ENCODE measurements around the gene PLEKHG4. TPM values are rescaled to one million over a fixed set of nuclear protein-coding genes. Genes with fewer than 3 reads are reported as not detected.

PLEKHG4 gene
- total RNA-seq, 1 donor from 2014 or later = 3.4 TPM

DNA sequence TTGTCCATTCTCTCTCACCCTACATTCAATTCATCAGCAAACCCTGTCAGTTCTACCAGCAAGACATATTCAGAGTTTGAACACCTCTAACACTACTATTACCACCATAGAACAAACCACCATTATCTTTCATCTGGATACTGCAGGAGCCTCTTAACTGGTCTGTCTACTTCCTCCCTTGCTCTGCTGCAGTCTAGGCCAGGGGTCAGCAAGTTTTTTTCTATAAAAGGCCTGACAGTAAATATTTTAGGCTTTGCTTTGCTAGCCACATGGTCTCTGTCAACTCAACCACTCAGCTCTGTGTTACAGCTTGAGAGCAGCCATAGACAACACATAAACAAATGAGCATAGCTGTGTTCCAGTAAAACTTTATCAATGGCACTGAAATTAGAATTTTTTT, 33.4 kb downstream of the PLEKHG4 start:
- H3K4me3 Mint-ChIP-seq (ENCODE audit: unreplicated experiment) = no peak overlapping the region
- no peaks in the 10 kb centered on the region for H3K9me3 Mint-ChIP-seq (ENCODE audit: unreplicated experiment)
- no peaks in the 10 kb centered on the region for H3K4me1 Mint-ChIP-seq (ENCODE audit: low read depth, unreplicated experiment)
- H3K27ac Mint-ChIP-seq (ENCODE audit: unreplicated experiment) = no peak overlapping the region
- DNase-seq = no peak
- no peaks in the 10 kb centered on the region for H3K36me3 Mint-ChIP-seq (ENCODE audit: unreplicated experiment)
- H3K27me3 Mint-ChIP-seq (ENCODE audit: unreplicated experiment) = peaks cover 2% of the 10 kb centered on the region
- TF ChIP-seq, protein P1, sequence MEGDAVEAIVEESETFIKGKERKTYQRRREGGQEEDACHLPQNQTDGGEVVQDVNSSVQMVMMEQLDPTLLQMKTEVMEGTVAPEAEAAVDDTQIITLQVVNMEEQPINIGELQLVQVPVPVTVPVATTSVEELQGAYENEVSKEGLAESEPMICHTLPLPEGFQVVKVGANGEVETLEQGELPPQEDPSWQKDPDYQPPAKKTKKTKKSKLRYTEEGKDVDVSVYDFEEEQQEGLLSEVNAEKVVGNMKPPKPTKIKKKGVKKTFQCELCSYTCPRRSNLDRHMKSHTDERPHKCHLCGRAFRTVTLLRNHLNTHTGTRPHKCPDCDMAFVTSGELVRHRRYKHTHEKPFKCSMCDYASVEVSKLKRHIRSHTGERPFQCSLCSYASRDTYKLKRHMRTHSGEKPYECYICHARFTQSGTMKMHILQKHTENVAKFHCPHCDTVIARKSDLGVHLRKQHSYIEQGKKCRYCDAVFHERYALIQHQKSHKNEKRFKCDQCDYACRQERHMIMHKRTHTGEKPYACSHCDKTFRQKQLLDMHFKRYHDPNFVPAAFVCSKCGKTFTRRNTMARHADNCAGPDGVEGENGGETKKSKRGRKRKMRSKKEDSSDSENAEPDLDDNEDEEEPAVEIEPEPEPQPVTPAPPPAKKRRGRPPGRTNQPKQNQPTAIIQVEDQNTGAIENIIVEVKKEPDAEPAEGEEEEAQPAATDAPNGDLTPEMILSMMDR (IDR thresholded peaks at IDR 0.05; ENCODE audit: partially characterized antibody, unreplicated experiment) = no peak

DNA sequence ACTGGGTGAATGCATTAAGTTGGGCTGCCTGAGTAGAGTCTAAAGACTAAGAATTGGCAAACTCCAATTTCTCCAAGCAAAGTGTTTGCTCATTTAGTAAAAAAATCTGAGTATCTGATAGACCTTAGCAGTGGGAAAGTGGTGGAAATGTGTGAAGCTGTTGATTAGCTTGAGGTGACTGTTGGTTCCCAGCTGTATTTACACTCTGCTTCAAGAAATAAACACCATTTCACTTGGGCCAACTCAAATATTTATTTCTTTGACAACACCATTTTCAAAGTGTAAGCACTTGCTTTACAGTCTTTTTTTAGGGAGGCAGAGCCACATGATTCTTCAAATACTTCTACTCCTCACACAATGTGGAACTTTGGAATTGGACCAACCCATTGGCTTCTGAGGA, 38.5 kb downstream of the PLEKHG4 start:
- DNase-seq = no peak
- Mint-ChIP-seq H3K36me3 (ENCODE audit: unreplicated experiment) (no peaks in the 10 kb centered on the region), H3K27me3 (ENCODE audit: unreplicated experiment) (peaks cover 4% of the 10 kb centered on the region), H3K4me1 (ENCODE audit: low read depth, unreplicated experiment) (no peaks in the 10 kb centered on the region), H3K4me3 (ENCODE audit: unreplicated experiment) (no peak overlapping the region), H3K27ac (ENCODE audit: unreplicated experiment) (no peak overlapping the region), H3K9me3 (ENCODE audit: unreplicated experiment) (no peaks in the 10 kb centered on the region)
- TF ChIP-seq, protein P1 (IDR thresholded peaks at IDR 0.05; ENCODE audit: partially characterized antibody, unreplicated experiment) = no peak

DNA sequence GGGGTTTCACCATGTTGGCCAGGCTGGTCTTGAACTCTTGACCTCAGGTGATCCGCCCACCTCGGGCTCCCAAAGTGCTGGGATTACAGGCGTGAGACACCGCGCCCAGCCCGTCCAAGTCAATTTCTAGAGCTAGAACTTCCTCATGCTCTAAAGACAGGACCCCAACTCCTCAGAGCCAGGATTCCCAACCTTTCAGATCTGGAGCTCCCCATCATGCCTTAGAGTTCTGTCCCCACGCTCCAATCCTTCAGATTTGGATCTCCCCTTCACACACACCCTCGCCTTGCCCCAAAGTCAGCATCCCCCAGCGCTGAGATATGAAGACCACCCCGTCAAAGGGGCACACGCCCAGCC, 46.8 kb downstream of the PLEKHG4 start:
- peaks cover 3% of the 10 kb centered on the region for H3K4me1 Mint-ChIP-seq (ENCODE audit: low read depth, unreplicated experiment)
- DNase-seq = no peak
- H3K36me3 Mint-ChIP-seq (ENCODE audit: unreplicated experiment) = no peaks in the 10 kb centered on the region
- H3K27me3 Mint-ChIP-seq (ENCODE audit: unreplicated experiment) = peaks cover 18% of the 10 kb centered on the region
- no peaks in the 10 kb centered on the region for H3K9me3 Mint-ChIP-seq (ENCODE audit: unreplicated experiment)
- H3K4me3 Mint-ChIP-seq (ENCODE audit: unreplicated experiment) = peak overlapping the region; percentile 92
- H3K27ac Mint-ChIP-seq (ENCODE audit: unreplicated experiment) = peak overlapping the region; percentile 52
- TF ChIP-seq, protein P1 (IDR thresholded peaks at IDR 0.05; ENCODE audit: partially characterized antibody, unreplicated experiment) = no peak

DNA sequence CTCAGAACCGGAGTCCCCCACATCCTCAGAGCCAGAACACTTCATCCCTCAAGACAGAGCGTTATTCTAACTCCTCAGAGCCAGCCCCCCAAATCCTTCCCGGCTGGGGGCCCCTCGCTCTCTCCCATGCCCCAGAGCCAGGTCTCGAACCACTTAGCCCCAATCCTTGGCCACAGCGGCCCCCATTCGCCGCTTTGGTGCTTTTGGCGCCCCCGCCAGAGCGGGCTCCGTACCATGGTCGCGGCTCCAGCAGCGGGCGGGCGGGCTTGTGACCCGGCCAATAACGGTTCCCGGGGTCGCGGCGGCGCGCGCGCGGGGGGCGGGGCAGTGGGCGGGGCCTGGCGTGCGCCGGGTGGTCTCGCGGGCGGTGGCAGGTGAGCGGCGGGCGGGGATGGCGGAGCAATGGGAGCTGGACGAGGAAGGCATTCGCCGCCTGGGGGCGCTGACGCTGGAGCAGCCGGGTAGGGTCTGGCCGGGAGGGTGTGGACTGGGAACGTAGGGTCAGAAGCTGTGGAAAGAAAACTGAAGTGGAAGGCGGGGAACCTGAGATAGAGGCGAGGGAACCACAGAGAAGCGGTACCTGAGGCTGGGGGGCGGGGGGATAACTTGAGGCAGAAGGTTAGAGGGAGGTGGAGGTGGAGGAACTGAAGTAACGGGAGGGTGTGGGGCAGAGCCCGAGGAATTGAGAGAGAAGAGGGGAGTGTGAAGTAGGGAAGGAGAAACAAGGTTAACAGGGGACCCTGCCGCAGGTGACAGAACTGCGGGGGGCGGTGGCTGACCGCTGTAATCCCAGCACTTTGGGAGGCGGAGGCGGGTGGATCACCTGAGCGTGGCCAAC, 47.4 kb downstream of the PLEKHG4 start, which contains the start of the genes KCTD19 and LRRC36:
Gene KCTD19 (minus strand): TSS at position 270 of the 838 bp plus-strand sequence. CDS start 34 bp downstream, at position 236.
Gene LRRC36 (plus strand): TSS at position 344 of the 838 bp plus-strand sequence. CDS start 48 bp downstream, at position 392.
- Mint-ChIP-seq H3K36me3 (ENCODE audit: unreplicated experiment) (no peaks in the 10 kb centered on the region), H3K27ac (ENCODE audit: unreplicated experiment) (peak within 1 kb of the TSS; percentile 52), H3K27me3 (ENCODE audit: unreplicated experiment) (peaks cover 18% of the 10 kb centered on the region), H3K4me3 (ENCODE audit: unreplicated experiment) (peak within 1 kb of the TSS; percentile 92), H3K4me1 (ENCODE audit: low read depth, unreplicated experiment) (peaks cover 3% of the 10 kb centered on the region), H3K9me3 (ENCODE audit: unreplicated experiment) (no peaks in the 10 kb centered on the region)
- DNase-seq = peak; percentile 95
- TF ChIP-seq, protein P1 (IDR thresholded peaks at IDR 0.05; ENCODE audit: partially characterized antibody, unreplicated experiment) = peak; percentile 68

DNA sequence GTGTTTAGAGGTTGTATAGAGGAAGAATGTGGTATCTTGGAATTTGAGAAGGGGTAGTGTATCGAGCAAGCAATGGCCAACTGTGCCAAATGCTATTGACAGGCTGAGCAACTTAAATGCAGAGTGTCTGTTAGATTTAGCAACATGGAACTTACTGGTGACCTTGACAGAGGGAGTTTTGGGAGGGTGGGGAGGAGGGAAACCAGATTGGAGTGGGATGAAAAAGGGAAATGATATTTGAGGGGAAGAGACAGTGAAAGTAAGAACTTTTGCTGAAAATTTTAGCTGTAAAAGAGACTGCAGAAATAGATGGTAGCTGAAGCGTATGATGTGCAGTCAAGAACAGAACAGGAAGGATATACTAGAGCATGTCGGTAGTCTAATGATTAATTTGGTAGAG, 48.4 kb downstream of the PLEKHG4 start:
- Mint-ChIP-seq H3K9me3 (ENCODE audit: unreplicated experiment) (no peaks in the 10 kb centered on the region), H3K4me1 (ENCODE audit: low read depth, unreplicated experiment) (peaks cover 3% of the 10 kb centered on the region), H3K4me3 (ENCODE audit: unreplicated experiment) (no peak overlapping the region), H3K27me3 (ENCODE audit: unreplicated experiment) (peaks cover 16% of the 10 kb centered on the region), H3K27ac (ENCODE audit: unreplicated experiment) (no peak overlapping the region), H3K36me3 (ENCODE audit: unreplicated experiment) (no peaks in the 10 kb centered on the region)
- TF ChIP-seq, protein P1 (IDR thresholded peaks at IDR 0.05; ENCODE audit: partially characterized antibody, unreplicated experiment) = no peak
- no peak for DNase-seq
